GM23338 (cell line): Measurements from ENCODE around the gene B4GALT3. TPM values are rescaled to one million over a fixed set of nuclear protein-coding genes. Genes with fewer than 3 reads are reported as not detected.

Experiments
- ATAC-seq: fragments of 200-7000 bp; cut with Tn5 transposase; 3 replicates; pipeline ENCODE4 v1.9.1; 2020
- DNase-seq: peaks from one replicate; pipeline ENCODE4 v3.0.0-alpha.2; 2015; ENCODE audit warnings: low spot score
- H2AFZ ChIP-seq: fragments of 200-600 bp; sonication (generic); 2 replicates; pipeline ENCODE4 v1.8.0; 2016; ENCODE audit warnings: antibody characterized with exemption, mild to moderate bottlenecking, moderate library complexity
- H3F3A ChIP-seq: fragments of 200-600 bp; sonication (generic); replicated peaks from 2 replicates; pipeline ENCODE4 v1.8.0; 2017; ENCODE audit warnings: antibody characterized with exemption, mixed run types, low read depth
- H3K27ac ChIP-seq: fragments of 200-600 bp; sonication (generic); 2 replicates; pipeline ENCODE4 v1.6.1; 2016; ENCODE audit warnings: low read depth
- H3K27me3 ChIP-seq: fragments of 200-600 bp; sonication (generic); 2 replicates; pipeline ENCODE4 v1.8.0; 2016; ENCODE audit warnings: mild to moderate bottlenecking, mixed run types, moderate library complexity; ENCODE audit not compliant: insufficient read depth
- H3K36me3 ChIP-seq: fragments of 200-600 bp; sonication (generic); 2 replicates; pipeline ENCODE4 v1.8.0; 2016; ENCODE audit warnings: mild to moderate bottlenecking; ENCODE audit not compliant: insufficient read depth
- H3K4me1 ChIP-seq: fragments of 200-600 bp; sonication (generic); 2 replicates; pipeline ENCODE4 v1.8.0; 2016; ENCODE audit warnings: mild to moderate bottlenecking, moderate library complexity; ENCODE audit not compliant: insufficient read depth
- H3K4me2 ChIP-seq: fragments of 200-600 bp; sonication (generic); 2 replicates; pipeline ENCODE4 v1.7.1; 2017; ENCODE audit warnings: mixed run types
- H3K4me3 ChIP-seq: fragments of 200-600 bp; sonication (generic); 2 replicates; pipeline ENCODE4 v1.6.1; 2016; ENCODE audit warnings: mixed run types
- H3K79me2 ChIP-seq: fragments of 200-600 bp; sonication (generic); replicated peaks from 2 replicates; pipeline ENCODE4 v1.8.0; 2017; ENCODE audit warnings: mild to moderate bottlenecking; ENCODE audit not compliant: insufficient read depth
- H3K9me2 ChIP-seq: fragments of 200-600 bp; sonication (generic); 2 replicates; pipeline ENCODE4 v1.8.0; 2017; ENCODE audit not compliant: insufficient read depth
- H4K20me1 ChIP-seq: fragments of 200-600 bp; sonication (generic); replicated peaks from 2 replicates; pipeline ENCODE4 v1.8.0; 2017; ENCODE audit warnings: mild to moderate bottlenecking; ENCODE audit not compliant: insufficient read depth
- H3K27ac Mint-ChIP-seq: 2 replicates; pipeline ENCODE4 v1.8.0; 2020; ENCODE audit warnings: inconsistent platforms, mild to moderate bottlenecking, moderate library complexity, mixed read lengths
- H3K27me3 Mint-ChIP-seq: 3 replicates; pipeline ENCODE4 v1.8.0; 2022; ENCODE audit warnings: low read depth, mild to moderate bottlenecking, moderate library complexity, mixed read lengths, inconsistent platforms; ENCODE audit not compliant: insufficient read depth, poor library complexity
- H3K36me3 Mint-ChIP-seq: 3 replicates; pipeline ENCODE4 v1.8.0; 2021; ENCODE audit warnings: low read depth, mild to moderate bottlenecking, inconsistent platforms, moderate library complexity, mixed read lengths
- H3K4me1 Mint-ChIP-seq: 3 replicates; pipeline ENCODE4 v1.8.0; 2020; ENCODE audit warnings: mild to moderate bottlenecking, inconsistent platforms, mixed read lengths
- H3K4me3 Mint-ChIP-seq: 3 replicates; pipeline ENCODE4 v1.8.0; 2021; ENCODE audit warnings: moderate library complexity, mild to moderate bottlenecking, inconsistent platforms, mixed read lengths
- H3K9me3 Mint-ChIP-seq: 3 replicates; pipeline ENCODE4 v1.8.0; 2020; ENCODE audit warnings: moderate library complexity, mild to moderate bottlenecking, inconsistent platforms, mixed read lengths
- CREB1 ChIP-seq: fragments of 250-450 bp; sonication (Bioruptor Pico); IDR thresholded peaks from 2 replicates; pipeline ENCODE4 v1.5.0; 2020; ENCODE audit warnings: low read depth, mild to moderate bottlenecking, moderate library complexity
- CTCF ChIP-seq, 2 experiments: fragments of 200-600 bp in 1 of 2; sonication (generic) in 1 of 2; conservative IDR thresholded peaks; 2 replicates each; pipeline versions ENCODE4 v1.5.1 to v1.6.1; 2016 to 2017; ENCODE audit warnings: antibody characterized with exemption in 2 of 2, low read depth in 2 of 2, mild to moderate bottlenecking in 2 of 2, moderate library complexity in 1 of 2
- ETS1 ChIP-seq: IDR thresholded peaks from 2 replicates; pipeline ENCODE4 v1.6.1; 2016; ENCODE audit warnings: antibody characterized with exemption
- EZH2 ChIP-seq: fragments of 200-600 bp; sonication (generic); IDR thresholded peaks from one replicate; pipeline ENCODE4 v1.8.0; 2017; ENCODE audit warnings: antibody characterized with exemption, mild to moderate bottlenecking, low read depth; ENCODE audit not compliant: unreplicated experiment
- EZH2phosphoT487 ChIP-seq: fragments of 200-600 bp; sonication (generic); IDR thresholded peaks from one replicate; pipeline ENCODE4 v1.8.1; 2018; ENCODE audit warnings: antibody characterized with exemption; ENCODE audit not compliant: unreplicated experiment
- JUNB ChIP-seq: IDR thresholded peaks from one replicate; pipeline ENCODE4 v1.6.1; 2016; ENCODE audit warnings: antibody characterized with exemption; ENCODE audit not compliant: unreplicated experiment
- NANOG ChIP-seq: IDR thresholded peaks from 2 replicates; pipeline ENCODE4 v1.6.1; 2016; ENCODE audit warnings: antibody characterized with exemption, borderline replicate concordance
- POLR2AphosphoS5 ChIP-seq: IDR thresholded peaks from 2 replicates; pipeline ENCODE4 v1.6.1; 2016; ENCODE audit warnings: antibody characterized with exemption, low read depth
- STAT1 ChIP-seq: IDR thresholded peaks from one replicate; pipeline ENCODE4 v1.6.1; 2016; ENCODE audit warnings: antibody characterized with exemption; ENCODE audit not compliant: unreplicated experiment
- ZNF114 ChIP-seq: fragments of 250-450 bp; sonication (Bioruptor Pico); IDR thresholded peaks from 2 replicates; pipeline ENCODE4 v1.5.0; 2020; ENCODE audit warnings: mild to moderate bottlenecking, moderate library complexity
- ZNF331 ChIP-seq: fragments of 250-450 bp; sonication (Bioruptor Pico); IDR thresholded peaks from 2 replicates; pipeline ENCODE4 v1.5.0; 2020; ENCODE audit warnings: low read depth, mild to moderate bottlenecking, moderate library complexity
- ZNF462 ChIP-seq: fragments of 250-450 bp; sonication (Bioruptor Pico); IDR thresholded peaks from 2 replicates; pipeline ENCODE4 v1.5.0; 2020; ENCODE audit warnings: mild to moderate bottlenecking, moderate library complexity
- polyA plus RNA-seq: library from polyadenylated mRNA; unstranded; fragments of >200 nt; fragmentation: Nextera tagmentation; extraction: Ambion mirVana; gene quantifications from 2 replicates; pipeline ENCODE4 v1.2.1, GENCODE V29; 2016
- total RNA-seq: library from RNA; depleted of rRNA; stranded (reverse); fragments of >200 nt; shearing (Covaris generic); gene quantifications from 2 replicates; pipeline ENCODE4 v1.2.3, GENCODE V29; 2014
- TF ChIP-seq, protein P1 (sequence below): IDR thresholded peaks from one replicate; pipeline ENCODE4 v1.6.1; 2018; ENCODE audit warnings: antibody characterized with exemption; ENCODE audit not compliant: unreplicated experiment

B4GALT3 gene
- total and polyA plus RNA-seq, 2 experiments from 2014 or later, result 24.2 to 35.8 TPM

GRCh38 chr1:161162806-161163205 is 14.5 kb downstream of the B4GALT3 start:
- no peak overlapping the region for H3K27ac ChIP-seq
- peaks cover 5% of the 10 kb centered on the region; the same call in 1 of the 2 replicates for H3K79me2 ChIP-seq
- H3K4me2 ChIP-seq, result no peak overlapping the region
- Mint-ChIP-seq H3K4me3 (no peak overlapping the region), H3K27me3 (peaks cover 27% of the 10 kb centered on the region), H3K27ac (no peak overlapping the region), H3K4me1 (peaks cover 33% of the 10 kb centered on the region), H3K36me3 (peaks cover 36% of the 10 kb centered on the region), H3K9me3 (no peaks in the 10 kb centered on the region)
- peaks cover 16% of the 10 kb centered on the region; the same call in 1 of the 2 replicates for H3K4me1 ChIP-seq
- no peak for ATAC-seq
- H2AFZ ChIP-seq, result no peak overlapping the region
- no peaks in the 10 kb centered on the region for H4K20me1 ChIP-seq
- H3K36me3 ChIP-seq, result no peaks in the 10 kb centered on the region; the same call in none of the 2 replicates
- H3K9me2 ChIP-seq, result no peaks in the 10 kb centered on the region
- H3F3A ChIP-seq, result peaks cover 41% of the 10 kb centered on the region
- no peak for DNase-seq
- no peak overlapping the region for H3K4me3 ChIP-seq
- no peaks in the 10 kb centered on the region for H3K27me3 ChIP-seq
- TF ChIP-seq ETS1, result no peak
- no peak for TF ChIP-seq EZH2phosphoT487
- no peak for TF ChIP-seq ZNF114
- TF ChIP-seq EZH2, result no peak
- TF ChIP-seq, protein P1, sequence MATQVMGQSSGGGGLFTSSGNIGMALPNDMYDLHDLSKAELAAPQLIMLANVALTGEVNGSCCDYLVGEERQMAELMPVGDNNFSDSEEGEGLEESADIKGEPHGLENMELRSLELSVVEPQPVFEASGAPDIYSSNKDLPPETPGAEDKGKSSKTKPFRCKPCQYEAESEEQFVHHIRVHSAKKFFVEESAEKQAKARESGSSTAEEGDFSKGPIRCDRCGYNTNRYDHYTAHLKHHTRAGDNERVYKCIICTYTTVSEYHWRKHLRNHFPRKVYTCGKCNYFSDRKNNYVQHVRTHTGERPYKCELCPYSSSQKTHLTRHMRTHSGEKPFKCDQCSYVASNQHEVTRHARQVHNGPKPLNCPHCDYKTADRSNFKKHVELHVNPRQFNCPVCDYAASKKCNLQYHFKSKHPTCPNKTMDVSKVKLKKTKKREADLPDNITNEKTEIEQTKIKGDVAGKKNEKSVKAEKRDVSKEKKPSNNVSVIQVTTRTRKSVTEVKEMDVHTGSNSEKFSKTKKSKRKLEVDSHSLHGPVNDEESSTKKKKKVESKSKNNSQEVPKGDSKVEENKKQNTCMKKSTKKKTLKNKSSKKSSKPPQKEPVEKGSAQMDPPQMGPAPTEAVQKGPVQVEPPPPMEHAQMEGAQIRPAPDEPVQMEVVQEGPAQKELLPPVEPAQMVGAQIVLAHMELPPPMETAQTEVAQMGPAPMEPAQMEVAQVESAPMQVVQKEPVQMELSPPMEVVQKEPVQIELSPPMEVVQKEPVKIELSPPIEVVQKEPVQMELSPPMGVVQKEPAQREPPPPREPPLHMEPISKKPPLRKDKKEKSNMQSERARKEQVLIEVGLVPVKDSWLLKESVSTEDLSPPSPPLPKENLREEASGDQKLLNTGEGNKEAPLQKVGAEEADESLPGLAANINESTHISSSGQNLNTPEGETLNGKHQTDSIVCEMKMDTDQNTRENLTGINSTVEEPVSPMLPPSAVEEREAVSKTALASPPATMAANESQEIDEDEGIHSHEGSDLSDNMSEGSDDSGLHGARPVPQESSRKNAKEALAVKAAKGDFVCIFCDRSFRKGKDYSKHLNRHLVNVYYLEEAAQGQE, result no peak
- no peak for TF ChIP-seq ZNF462
- no peak for TF ChIP-seq POLR2AphosphoS5
- TF ChIP-seq CTCF (conservative IDR thresholded peaks at IDR 0.05; ENCODE audit: low read depth in 2 of 2), result no peak
- no peak for TF ChIP-seq ZNF331 (CRISPR knock-in tag)
- no peak for TF ChIP-seq STAT1
- TF ChIP-seq JUNB, result no peak
- TF ChIP-seq NANOG, result no peak
- no peak for TF ChIP-seq CREB1 (CRISPR knock-in tag)
